Kidney epithelial cell (primary cell): ENCODE results near the gene HYAL3. TPM values are rescaled to one million over a fixed set of nuclear protein-coding genes. Genes with fewer than 3 reads are reported as not detected.

Experiments used
- DNase-seq: peaks from one replicate; pipeline ENCODE4 v3.0.0-alpha.2; 2010; ENCODE audit warnings: low read depth
- H3K27me3 ChIP-seq: 2 replicates; pipeline ENCODE4 v1.6.0; 2011; ENCODE audit warnings: low read length; ENCODE audit not compliant: control insufficient read depth, insufficient read depth
- H3K36me3 ChIP-seq: 2 replicates; pipeline ENCODE4 v1.5.1; 2011; ENCODE audit warnings: low read length; ENCODE audit not compliant: control insufficient read depth, insufficient read depth
- H3K4me3 ChIP-seq: 2 replicates; pipeline ENCODE4 v1.5.1; 2011; ENCODE audit warnings: low read depth, mild to moderate bottlenecking, control low read depth, low read length
- CTCF ChIP-seq: IDR thresholded peaks from 2 replicates; pipeline ENCODE4 v1.5.1; 2011; ENCODE audit warnings: mild to moderate bottlenecking, moderate library complexity, low read length, control low read depth, inconsistent platforms; ENCODE audit not compliant: insufficient read depth, poor library complexity, severe bottlenecking
- total RNA-seq: library from RNA; depleted of rRNA; stranded (reverse); fragments of >200 nt; gene quantifications from 2 replicates; pipeline ENCODE4 v1.2.3, GENCODE V29; 2015

Gene HYAL3
- total RNA-seq, 1 donor from 2014 or later: 7.6 TPM

- Histone ChIP-seq H3K4me3 (no peak overlapping the region), H3K36me3 (no peaks in the 10 kb centered on the region), H3K27me3 (peaks cover 11% of the 10 kb centered on the region)
- no peak for TF ChIP-seq CTCF
- DNase-seq: no peak
Measured at GRCh38 chr3:50339485-50340146, 40.4 kb upstream of the HYAL3 start.

- no peak for DNase-seq
- no peak for TF ChIP-seq CTCF
- Histone ChIP-seq H3K4me3 (no peak overlapping the region), H3K27me3 (peaks cover 11% of the 10 kb centered on the region), H3K36me3 (no peaks in the 10 kb centered on the region)
Measured at GRCh38 chr3:50338965-50339364, 39.8 kb upstream of the HYAL3 start.

- no peaks in the 10 kb centered on the region for H3K36me3 ChIP-seq
- H3K27me3 ChIP-seq: peaks cover 11% of the 10 kb centered on the region
- DNase-seq: peak; percentile 95
- no peak for TF ChIP-seq CTCF
- H3K4me3 ChIP-seq: peak overlapping the region; percentile 74
Measured at GRCh38 chr3:50337175-50337861, 38.1 kb upstream of the HYAL3 start.

GRCh38 chr3:50336452-50337174 lies 37.4 kb upstream of the HYAL3 start:
- DNase-seq: no peak
- H3K36me3 ChIP-seq: no peaks in the 10 kb centered on the region

GRCh38 chr3:50334339-50335075 lies 35.3 kb upstream of the HYAL3 start:
- DNase-seq: no peak
- no peak for TF ChIP-seq CTCF
- Histone ChIP-seq H3K4me3 (no peak overlapping the region), H3K36me3 (peaks cover 1% of the 10 kb centered on the region), H3K27me3 (no peaks in the 10 kb centered on the region)

More at GRCh38 chr3:50336452-50337174, 37.4 kb upstream of the HYAL3 start:
- H3K4me3 ChIP-seq: peak overlapping the region; percentile 74
- no peak for TF ChIP-seq CTCF
- peaks cover 11% of the 10 kb centered on the region for H3K27me3 ChIP-seq
